Lower lobe of right lung (tissue), 2 donors: ENCODE data around the gene PAK1. TPM values are rescaled to one million over a fixed set of nuclear protein-coding genes. Genes with fewer than 3 reads are reported as not detected.

Experiments used
- ATAC-seq, 2 donors: fragments of 200-7000 bp; cut with Tn5 transposase; one replicate each; pipeline ENCODE4 v1.9.1; 2020 to 2022; ENCODE audit warnings: mild to moderate bottlenecking in 2 of 2, moderate library complexity in 2 of 2
- DNase-seq: peaks from one replicate; pipeline ENCODE4 v3.0.0-alpha.2; 2020
- H3K27ac ChIP-seq: fragments of 200-600 bp; one replicate; pipeline ENCODE4 v1.8.0; 2022
- H3K27me3 ChIP-seq: fragments of 200-600 bp; one replicate; pipeline ENCODE4 v1.8.0; 2022; ENCODE audit warnings: low read depth
- H3K36me3 ChIP-seq: fragments of 200-600 bp; one replicate; pipeline ENCODE4 v1.8.0; 2022; ENCODE audit warnings: mild to moderate bottlenecking
- H3K4me1 ChIP-seq: fragments of 200-600 bp; one replicate; pipeline ENCODE4 v1.8.0; 2022
- H3K4me3 ChIP-seq: fragments of 200-600 bp; one replicate; pipeline ENCODE4 v1.8.0; 2022; ENCODE audit warnings: mild to moderate bottlenecking
- H3K9me3 ChIP-seq: fragments of 200-600 bp; one replicate; pipeline ENCODE4 v1.8.0; 2022
- intact Hi-C: fragments of 100-400 bp; cut with DNase I; formaldehyde crosslinking; loops from one replicate; pipeline ENCODE4 v1.11.0; 2022
- total RNA-seq: library from RNA; stranded (reverse); fragmentation: NEBNext Ultra II Directional; extraction: Animal tissue kit (Norgen Biotek cat#: 25700); gene quantifications from one replicate; pipeline ENCODE4 v1.2.1, GENCODE V29; 2021
- TF ChIP-seq, protein P1 (sequence below): fragments of 200-600 bp; IDR thresholded peaks from one replicate; pipeline ENCODE4 v1.8.0; 2022; ENCODE audit warnings: antibody characterized with exemption, mild to moderate bottlenecking
- donor health status: DM: no; HTN: yes; CAD: no; lungs with severe emphysema.

The PAK1 gene
- total RNA-seq, 1 donor from 2014 or later, result 40.6 TPM

DNA sequence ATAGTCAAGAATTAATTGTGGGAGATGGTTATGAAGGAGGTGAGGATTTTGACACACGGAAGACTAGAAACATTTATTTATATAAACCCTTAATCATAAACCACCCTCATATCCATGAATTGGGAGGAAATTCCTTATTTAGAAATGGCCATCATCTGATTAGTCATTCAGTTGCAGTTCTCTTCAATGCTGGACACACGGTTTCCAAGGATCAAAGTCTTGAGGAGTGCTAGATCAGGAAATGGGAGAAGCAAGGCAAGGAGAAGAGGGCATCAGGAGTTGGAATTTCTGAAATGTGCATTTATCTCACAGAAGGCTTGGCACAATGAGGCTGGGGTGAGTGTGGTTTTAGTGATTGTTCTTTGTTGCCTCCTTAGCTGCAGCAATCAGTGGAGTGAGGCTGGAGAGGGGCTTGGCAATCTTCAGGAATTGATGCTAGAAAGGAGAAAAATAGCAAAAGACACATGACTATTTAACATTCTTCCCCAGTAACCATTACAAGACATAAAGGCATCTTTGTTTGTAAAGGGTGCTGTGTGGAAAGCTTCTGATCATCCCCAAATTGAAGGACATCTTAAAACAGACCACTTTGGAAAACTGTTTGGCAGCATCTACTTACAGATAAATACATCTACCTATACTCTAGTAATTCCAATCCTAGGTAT lies 150.8 kb downstream of the PAK1 start:
- no peak for ATAC-seq
- H3K4me1 ChIP-seq, result no peaks in the 10 kb centered on the region
- no peaks in the 10 kb centered on the region for H3K9me3 ChIP-seq
- TF ChIP-seq, protein P1, sequence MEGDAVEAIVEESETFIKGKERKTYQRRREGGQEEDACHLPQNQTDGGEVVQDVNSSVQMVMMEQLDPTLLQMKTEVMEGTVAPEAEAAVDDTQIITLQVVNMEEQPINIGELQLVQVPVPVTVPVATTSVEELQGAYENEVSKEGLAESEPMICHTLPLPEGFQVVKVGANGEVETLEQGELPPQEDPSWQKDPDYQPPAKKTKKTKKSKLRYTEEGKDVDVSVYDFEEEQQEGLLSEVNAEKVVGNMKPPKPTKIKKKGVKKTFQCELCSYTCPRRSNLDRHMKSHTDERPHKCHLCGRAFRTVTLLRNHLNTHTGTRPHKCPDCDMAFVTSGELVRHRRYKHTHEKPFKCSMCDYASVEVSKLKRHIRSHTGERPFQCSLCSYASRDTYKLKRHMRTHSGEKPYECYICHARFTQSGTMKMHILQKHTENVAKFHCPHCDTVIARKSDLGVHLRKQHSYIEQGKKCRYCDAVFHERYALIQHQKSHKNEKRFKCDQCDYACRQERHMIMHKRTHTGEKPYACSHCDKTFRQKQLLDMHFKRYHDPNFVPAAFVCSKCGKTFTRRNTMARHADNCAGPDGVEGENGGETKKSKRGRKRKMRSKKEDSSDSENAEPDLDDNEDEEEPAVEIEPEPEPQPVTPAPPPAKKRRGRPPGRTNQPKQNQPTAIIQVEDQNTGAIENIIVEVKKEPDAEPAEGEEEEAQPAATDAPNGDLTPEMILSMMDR, result no peak
- no peaks in the 10 kb centered on the region for H3K27me3 ChIP-seq
- intact Hi-C loops, result no loop called here
- DNase-seq, result no peak
- H3K27ac ChIP-seq, result no peak overlapping the region
- peaks cover 20% of the 10 kb centered on the region for H3K36me3 ChIP-seq
- H3K4me3 ChIP-seq, result no peak overlapping the region

DNA sequence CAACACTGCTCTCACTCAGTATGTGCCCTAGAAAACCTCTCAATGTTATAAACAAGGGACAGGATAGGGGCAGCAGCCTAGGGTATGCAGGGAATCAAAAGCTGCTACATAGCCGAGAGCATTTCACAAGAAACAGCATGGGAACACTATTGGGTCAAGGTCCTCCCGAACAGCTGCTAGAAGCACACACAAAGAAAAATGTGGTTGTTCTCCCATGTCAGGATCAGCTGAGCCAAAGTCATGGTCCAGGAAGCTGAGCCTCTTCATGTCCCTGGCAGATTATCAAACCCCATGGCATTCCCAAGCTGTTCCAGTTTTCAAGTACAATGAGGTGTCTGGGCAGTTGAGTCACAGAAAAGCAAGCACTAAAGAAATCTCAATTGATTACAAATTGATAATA lies 151.4 kb downstream of the PAK1 start:
- Histone ChIP-seq H3K9me3 (no peaks in the 10 kb centered on the region), H3K27me3 (no peaks in the 10 kb centered on the region), H3K27ac (no peak overlapping the region), H3K4me3 (no peak overlapping the region), H3K36me3 (peaks cover 20% of the 10 kb centered on the region), H3K4me1 (no peaks in the 10 kb centered on the region)
- intact Hi-C loops, result no loop called here
- ATAC-seq (peak; percentile 11 to 72), DNase-seq (no peak)
- TF ChIP-seq, protein P1, result no peak

DNA sequence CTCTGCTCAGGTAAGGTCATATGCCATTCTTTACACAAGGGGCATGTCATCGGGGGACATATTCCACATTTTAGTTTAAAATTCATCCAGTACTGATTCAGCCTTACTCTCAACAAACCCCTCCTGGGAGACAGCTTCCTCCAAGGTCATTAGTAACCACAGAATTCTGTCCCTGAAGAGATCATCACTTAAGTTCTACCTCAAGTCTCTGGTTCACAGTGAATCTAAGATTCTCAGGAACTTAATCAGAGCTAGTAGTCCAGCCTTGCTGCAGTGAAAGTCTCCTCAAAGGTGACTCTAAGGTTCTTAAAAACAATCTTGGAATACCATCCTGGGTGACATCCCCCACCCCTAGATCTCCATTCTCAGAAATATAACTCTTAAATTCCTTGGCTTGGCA lies 153.5 kb downstream of the PAK1 start:
- intact Hi-C loops, result no loop called here
- Histone ChIP-seq H3K9me3 (no peaks in the 10 kb centered on the region), H3K4me1 (no peaks in the 10 kb centered on the region), H3K36me3 (peaks cover 16% of the 10 kb centered on the region), H3K27ac (no peak overlapping the region), H3K4me3 (no peak overlapping the region), H3K27me3 (no peaks in the 10 kb centered on the region)
- TF ChIP-seq, protein P1, result no peak
- DNase-seq, result no peak
- no peak for ATAC-seq

DNA sequence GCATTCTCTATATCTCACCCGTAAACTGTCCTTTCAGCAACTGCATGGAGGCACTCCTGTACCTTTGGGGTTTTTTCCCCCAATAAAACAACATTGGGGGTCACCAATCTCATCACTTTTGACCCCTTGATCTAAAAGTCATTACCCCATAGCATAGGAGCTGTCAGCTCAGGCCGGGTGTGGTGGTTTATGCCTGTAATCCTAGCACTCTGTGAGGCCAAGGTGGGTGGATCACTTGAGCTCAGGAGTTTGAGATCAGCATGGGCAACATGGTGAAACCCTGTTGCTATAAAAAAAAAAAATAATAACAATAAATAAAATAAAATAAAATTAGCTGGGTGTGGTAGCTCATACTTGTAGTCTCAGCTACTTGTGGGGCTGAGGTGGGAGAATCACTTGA lies 155.3 kb downstream of the PAK1 start:
- Histone ChIP-seq H3K27ac (no peak overlapping the region), H3K4me1 (no peaks in the 10 kb centered on the region), H3K27me3 (no peaks in the 10 kb centered on the region), H3K36me3 (peaks cover 9% of the 10 kb centered on the region), H3K4me3 (no peak overlapping the region), H3K9me3 (no peaks in the 10 kb centered on the region)
- TF ChIP-seq, protein P1, result no peak
- ATAC-seq (no peak), DNase-seq (no peak)
- intact Hi-C loops, result no loop called here

DNA sequence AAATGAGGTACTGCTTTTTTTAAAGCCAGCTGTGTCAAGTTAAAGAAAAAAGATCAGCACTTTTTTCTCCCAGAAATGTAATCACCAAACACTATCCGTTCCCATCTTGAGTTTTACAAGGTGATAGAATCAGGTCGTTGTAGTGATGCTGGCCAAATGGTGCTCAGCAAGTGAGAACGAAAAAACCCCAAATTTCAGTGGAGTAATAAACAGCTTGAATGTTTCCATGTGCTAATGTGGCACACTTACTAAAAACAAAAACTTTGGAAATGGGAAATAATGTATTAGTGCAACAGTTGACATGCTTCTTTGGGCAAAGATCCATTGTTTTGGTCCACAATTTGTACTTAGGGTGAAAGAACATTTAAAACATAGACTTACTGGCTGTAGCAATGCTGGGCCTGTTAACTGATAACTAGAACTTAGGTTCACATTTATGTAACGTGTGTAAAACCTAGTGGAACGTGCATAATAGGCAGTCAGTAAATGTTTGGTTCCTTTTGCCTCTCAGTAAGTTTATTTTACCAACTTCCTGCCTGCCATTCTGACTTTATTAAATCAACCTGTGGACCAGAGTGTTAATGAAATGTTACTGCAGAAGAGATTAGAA lies 157.1 kb downstream of the PAK1 start:
- Histone ChIP-seq H3K36me3 (peaks cover 4% of the 10 kb centered on the region), H3K9me3 (no peaks in the 10 kb centered on the region), H3K4me1 (no peaks in the 10 kb centered on the region), H3K4me3 (no peak overlapping the region), H3K27me3 (no peaks in the 10 kb centered on the region), H3K27ac (no peak overlapping the region)
- DNase-seq (no peak), ATAC-seq (peak in 1 of 2 donors; percentile 47)
- intact Hi-C loops, result no loop called here
- TF ChIP-seq, protein P1, result no peak
